IMR-90 (cell line): ENCODE measurements around the gene ST7. TPM values are rescaled to one million over a fixed set of nuclear protein-coding genes. Genes with fewer than 3 reads are reported as not detected.

Experiments
- ATAC-seq: fragments of 200-7000 bp; cut with Tn5 transposase; 2 replicates; pipeline ENCODE4 v1.9.1; 2020; ENCODE audit warnings: low read depth, mild to moderate bottlenecking, moderate library complexity
- BruUV-seq: library from RNA; stranded (reverse); fragments of 400-500 nt; replicated peaks from 2 replicates; lab custom pipeline; 2021; lab: Mats Ljungman, UMichigan
- CTCF ChIA-PET: fragments of 300-600 bp; formaldehyde crosslinking; extraction: SDS; loops from one replicate; lab custom pipeline; 2021; ENCODE audit warnings: antibody characterized with exemption; lab: Yijun Ruan, JAX
- POLR2A ChIA-PET: fragments of 300-600 bp; sonication (Branson Sonifier 250); formaldehyde crosslinking; loops from one replicate; lab custom pipeline; 2022; ENCODE audit warnings: antibody characterized with exemption; ENCODE audit not compliant: unreplicated experiment; lab: Charles Lee
- DNase-seq: peaks from one replicate; pipeline ENCODE4 v3.0.0; 2013
- H2AFZ ChIP-seq: replicated peaks from 2 replicates; pipeline ENCODE3; 2013; ENCODE audit warnings: low read length, mild to moderate bottlenecking; ENCODE audit not compliant: poor library complexity
- H2AK5ac ChIP-seq: 2 replicates; pipeline ENCODE4 v1.6.1; 2013; ENCODE audit warnings: low read depth, low read length, inconsistent platforms
- H2AK9ac ChIP-seq: replicated peaks from 2 replicates; pipeline ENCODE3; 2013; ENCODE audit warnings: mild to moderate bottlenecking, low read depth, low read length, moderate library complexity; ENCODE audit not compliant: poor library complexity
- H2BK120ac ChIP-seq: 2 replicates; pipeline ENCODE4 v1.6.1; 2013; ENCODE audit warnings: low read depth, low read length, inconsistent platforms
- H2BK15ac ChIP-seq: 3 replicates; pipeline ENCODE4 v1.6.1; 2013; ENCODE audit warnings: low read depth, low read length, inconsistent platforms
- H2BK20ac ChIP-seq: 2 replicates; pipeline ENCODE4 v1.6.1; 2013; ENCODE audit warnings: low read depth, mild to moderate bottlenecking, inconsistent platforms, low read length, moderate library complexity
- H2BK5ac ChIP-seq: 2 replicates; pipeline ENCODE4 v1.6.1; 2013; ENCODE audit warnings: mild to moderate bottlenecking, low read depth, low read length, inconsistent platforms; ENCODE audit not compliant: poor library complexity, severe bottlenecking
- H3K14ac ChIP-seq: replicated peaks from 2 replicates; pipeline ENCODE4 v1.6.1; 2013; ENCODE audit warnings: low read depth, low read length, inconsistent platforms
- H3K18ac ChIP-seq: 2 replicates; pipeline ENCODE4 v1.6.1; 2013; ENCODE audit warnings: low read depth, low read length, control low read depth
- H3K23ac ChIP-seq: 2 replicates; pipeline ENCODE4 v1.6.1; 2013; ENCODE audit warnings: low read depth, low read length, inconsistent platforms
- H3K27ac ChIP-seq: 2 replicates; pipeline ENCODE4 v1.5.1; 2013; ENCODE audit warnings: mild to moderate bottlenecking, control low read depth, low read length; ENCODE audit not compliant: insufficient read depth
- H3K27me3 ChIP-seq: 2 replicates; pipeline ENCODE4 v1.6.1; 2013; ENCODE audit warnings: low read length; ENCODE audit not compliant: control insufficient read depth, insufficient read depth
- H3K36me3 ChIP-seq: 2 replicates; pipeline ENCODE4 v1.6.1; 2013; ENCODE audit warnings: low read length, mixed read lengths; ENCODE audit not compliant: control insufficient read depth, insufficient read depth
- H3K4ac ChIP-seq: 2 replicates; pipeline ENCODE4 v1.6.1; 2013; ENCODE audit warnings: low read depth, low read length, inconsistent platforms
- H3K4me1 ChIP-seq: 2 replicates; pipeline ENCODE4 v1.6.1; 2013; ENCODE audit warnings: low read length, mixed read lengths; ENCODE audit not compliant: control insufficient read depth, insufficient read depth
- H3K4me2 ChIP-seq: 2 replicates; pipeline ENCODE4 v1.6.1; 2013; ENCODE audit warnings: low read depth, mild to moderate bottlenecking, control low read depth, low read length, moderate library complexity
- H3K4me3 ChIP-seq: 2 replicates; pipeline ENCODE4 v1.5.1; 2013; ENCODE audit warnings: low read depth, mild to moderate bottlenecking, control low read depth, low read length, moderate library complexity; ENCODE audit not compliant: insufficient read depth
- H3K56ac ChIP-seq: 2 replicates; pipeline ENCODE4 v1.6.1; 2013; ENCODE audit warnings: low read length, inconsistent platforms; ENCODE audit not compliant: insufficient read depth; ENCODE audit errors: extremely low read depth
- H3K79me1 ChIP-seq, 2 experiments: 2 replicates each; pipeline ENCODE4 v1.6.1; 2013; ENCODE audit warnings: low read length in 2 of 2, inconsistent platforms in 1 of 2, low read depth in 1 of 2
- H3K9ac ChIP-seq: 2 replicates; pipeline ENCODE4 v1.6.1; 2013; ENCODE audit warnings: low read depth, low read length, control low read depth
- H3K9me1 ChIP-seq: 2 replicates; pipeline ENCODE4 v1.6.1; 2013; ENCODE audit warnings: low read length, inconsistent platforms; ENCODE audit not compliant: insufficient read depth
- H3K9me3 ChIP-seq: 2 replicates; pipeline ENCODE4 v1.6.1; 2013; ENCODE audit warnings: low read length; ENCODE audit not compliant: control insufficient read depth, insufficient read depth
- H4K20me1 ChIP-seq: 2 replicates; pipeline ENCODE4 v1.6.1; 2013; ENCODE audit warnings: low read length, inconsistent platforms; ENCODE audit not compliant: insufficient read depth
- H4K5ac ChIP-seq: 2 replicates; pipeline ENCODE4 v1.6.1; 2013; ENCODE audit warnings: mild to moderate bottlenecking, low read depth, low read length, control low read depth
- H4K8ac ChIP-seq, 2 experiments: 2 replicates each; pipeline ENCODE4 v1.6.1; 2013; ENCODE audit warnings: low read depth in 2 of 2, low read length in 2 of 2, control low read depth in 1 of 2, inconsistent platforms in 1 of 2
- H4K91ac ChIP-seq: 2 replicates; pipeline ENCODE4 v1.6.1; 2013; ENCODE audit warnings: low read depth, low read length, inconsistent platforms; ENCODE audit not compliant: insufficient read depth
- CEBPB ChIP-seq: IDR thresholded peaks from 2 replicates; pipeline ENCODE4 v1.6.1; 2012; ENCODE audit warnings: low read depth, low read length, improper control_type of control experiment
- CHD1 ChIP-seq: IDR thresholded peaks from 2 replicates; pipeline ENCODE4 v1.6.1; 2012; ENCODE audit warnings: low read depth, low read length, improper control_type of control experiment
- CTCF ChIP-seq: conservative IDR thresholded peaks from 2 replicates; pipeline ENCODE4 v1.5.1; 2012; ENCODE audit warnings: mild to moderate bottlenecking, low read depth, low read length, improper control_type of control experiment
- ELK1 ChIP-seq: fragments of 150-350 bp; IDR thresholded peaks from 2 replicates; pipeline ENCODE4 v1.6.1; 2016; ENCODE audit warnings: low read depth, mild to moderate bottlenecking, low read length, moderate library complexity, borderline replicate concordance
- FOS ChIP-seq: fragments of 150-350 bp; IDR thresholded peaks from 2 replicates; pipeline ENCODE4 v1.6.1; 2016; ENCODE audit warnings: low read depth, low read length
- MAZ ChIP-seq: IDR thresholded peaks from 2 replicates; pipeline ENCODE4 v1.6.1; 2012; ENCODE audit warnings: low read depth, mild to moderate bottlenecking, low read length, improper control_type of control experiment, moderate library complexity, borderline replicate concordance
- MXI1 ChIP-seq: IDR thresholded peaks from 2 replicates; pipeline ENCODE4 v1.6.1; 2012; ENCODE audit warnings: low read depth, mild to moderate bottlenecking, low read length, moderate library complexity, borderline replicate concordance
- NFE2L2 ChIP-seq: fragments of 150-350 bp; IDR thresholded peaks from 2 replicates; pipeline ENCODE4 v1.6.1; 2016; ENCODE audit warnings: low read depth, mild to moderate bottlenecking, low read length
- RAD21 ChIP-seq: IDR thresholded peaks from 2 replicates; pipeline ENCODE4 v1.6.1; 2012; ENCODE audit warnings: low read length, improper control_type of control experiment
- RCOR1 ChIP-seq: IDR thresholded peaks from 2 replicates; pipeline ENCODE4 v1.6.1; 2012; ENCODE audit warnings: mild to moderate bottlenecking, low read length, improper control_type of control experiment; ENCODE audit not compliant: insufficient replicate concordance
- SMC3 ChIP-seq: fragments of 150-350 bp; IDR thresholded peaks from 2 replicates; pipeline ENCODE4 v1.6.1; 2016; ENCODE audit warnings: low read depth, mild to moderate bottlenecking, antibody characterized with exemption, low read length, moderate library complexity
- USF2 ChIP-seq: fragments of 150-350 bp; IDR thresholded peaks from 2 replicates; pipeline ENCODE4 v1.6.1; 2017; ENCODE audit warnings: mild to moderate bottlenecking, antibody characterized with exemption, low read length, low read depth
- dilution Hi-C: fragments of 300-500 bp; cut with HindIII; formaldehyde crosslinking; loops from one replicate; pipeline ENCODE4 v1.14.3; 2018; ENCODE audit warnings: low sequenced_read_pairs; ENCODE audit not compliant: unreplicated experiment
- in situ Hi-C: fragments of 300-500 bp; cut with MboI; formaldehyde crosslinking; loops from 3 replicates; pipeline ENCODE4 v1.14.3; 2019; ENCODE audit warnings: low sequenced_read_pairs, inconsistent platforms, mixed read lengths
- intact Hi-C: fragments of 100-400 bp; cut with micrococcal nuclease; formaldehyde crosslinking; loops from 2 replicates; pipeline ENCODE4 v1.10.0; 2022
- polyA plus RNA-seq, 3 experiments: library from polyadenylated mRNA; depleted of rRNA; stranded (reverse); fragments of >200 nt; gene quantifications; 2 replicates each; pipeline ENCODE4 v1.2.3, GENCODE V29; 2012; ENCODE audit warnings: low replicate concordance in 1 of 3
- total RNA-seq: library from RNA; depleted of rRNA; stranded (reverse); fragments of >200 nt; gene quantifications from 2 replicates; pipeline ENCODE4 v1.2.3, GENCODE V29; 2012

ST7 gene
- total and polyA plus RNA-seq, 2 of the 4 experiments (the other 2 are of a cell fraction) = 18.6 to 26.0 TPM

DNA sequence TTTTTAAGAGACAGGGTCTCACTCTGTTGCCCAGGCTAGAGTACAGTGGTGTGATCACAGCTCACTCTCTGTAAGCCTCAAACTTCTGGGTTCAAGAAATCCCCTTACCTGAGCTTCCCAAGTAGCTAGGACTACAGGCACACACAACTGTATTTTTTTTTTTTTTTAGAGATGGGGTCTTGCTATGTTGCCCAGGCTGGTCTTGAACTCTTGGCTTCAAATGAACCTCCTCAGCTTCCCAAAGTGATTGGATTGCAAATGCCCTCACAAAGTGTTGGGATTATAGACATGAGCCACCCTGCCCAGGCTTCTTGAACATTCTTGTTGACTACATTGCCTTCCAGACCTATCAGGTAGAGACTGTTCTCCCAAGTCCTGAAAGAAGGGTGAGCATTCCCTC is 296.9 kb downstream of the ST7 start:
- BruUV-seq = no TSS peak
- dilution Hi-C loops (no loop called here), intact Hi-C loops (loop anchor here (2.0 to 5.0 kb wide), 2 partner anchors 19 to 1018 kb away; no protein-coding TSS in a partner anchor), in situ Hi-C loops (no loop called here)
- no peaks in the 10 kb centered on the region for H4K20me1 ChIP-seq
- H3K9me1 ChIP-seq = peaks cover 23% of the 10 kb centered on the region
- TF ChIP-seq RAD21 = no peak
- no peak for TF ChIP-seq NFE2L2
- no peak for TF ChIP-seq SMC3
- no peak for TF ChIP-seq CTCF
- no peak for TF ChIP-seq MXI1
- no peak for TF ChIP-seq CEBPB
- no peak for TF ChIP-seq CHD1
- no peak for TF ChIP-seq RCOR1
- TF ChIP-seq MAZ = no peak
- TF ChIP-seq FOS = no peak
- TF ChIP-seq ELK1 = no peak
- no peak for TF ChIP-seq USF2
- peak overlapping the region; percentile 48 to 98; a peak in 3 of 4 replicates for H4K8ac ChIP-seq
- peak overlapping the region; percentile 98 for H2BK120ac ChIP-seq
- ATAC-seq = no peak
- H3K79me1 ChIP-seq = no peaks in the 10 kb centered on the region
- peak overlapping the region; percentile 77 for H3K14ac ChIP-seq
- no peaks in the 10 kb centered on the region for H3K36me3 ChIP-seq
- H3K4me3 ChIP-seq = no peak overlapping the region
- peaks cover 26% of the 10 kb centered on the region for H3K4me1 ChIP-seq
- peak overlapping the region; percentile 92; the same call in 1 of the 2 replicates for H2AK5ac ChIP-seq
- H2AK9ac ChIP-seq = peak overlapping the region; percentile 2
- CTCF ChIA-PET = interaction anchor here (0.7 to 1.1 kb wide), 3 partner anchors 38 to 206 kb away, joined by 3 to 4 read pairs (median 3); no protein-coding TSS in a partner anchor
- peak overlapping the region; percentile 98 for H4K91ac ChIP-seq
- H3K27me3 ChIP-seq = no peaks in the 10 kb centered on the region
- POLR2A ChIA-PET = no interaction called here
- peak overlapping the region; percentile 93 for H3K18ac ChIP-seq
- H2BK15ac ChIP-seq = peak overlapping the region; percentile 86; the same call in 2 of the 3 replicates
- H3K4me2 ChIP-seq = no peak overlapping the region
- DNase-seq = no peak
- H3K9me3 ChIP-seq = no peaks in the 10 kb centered on the region
- peak overlapping the region; percentile 68; the same call in 1 of the 2 replicates for H3K27ac ChIP-seq
- peak overlapping the region; percentile 97 for H2BK5ac ChIP-seq
- H2AFZ ChIP-seq = peak overlapping the region; percentile 24
- H3K56ac ChIP-seq = no peak overlapping the region
- peak overlapping the region; percentile 30; the same call in 1 of the 2 replicates for H3K23ac ChIP-seq
- peak overlapping the region; percentile 96 for H4K5ac ChIP-seq
- no peak overlapping the region for H3K9ac ChIP-seq
- peak overlapping the region; percentile 90 for H2BK20ac ChIP-seq
- peak overlapping the region; percentile 98 for H3K4ac ChIP-seq
